K562 (cell line): Measurements from ENCODE around the gene DVL3. TPM values are rescaled to one million over a fixed set of nuclear protein-coding genes. Genes with fewer than 3 reads are reported as not detected.
A peak's percentile ranks its signal among the peaks of the same experiment; 100 is the strongest.

Experiments used
- ATAC-seq: fragments of 200-7000 bp; cut with Tn5 transposase; 3 replicates; pipeline ENCODE4 v1.9.1; 2020; ENCODE audit warnings: moderate library complexity
- BruUV-seq: library from RNA; stranded (reverse); fragments of 400-500 nt; replicated peaks from 2 replicates; lab custom pipeline; 2021; lab: Mats Ljungman, UMichigan
- CTCF ChIA-PET: fragments of 300-600 bp; formaldehyde crosslinking; extraction: SDS; loops from one replicate; lab custom pipeline; 2021; ENCODE audit warnings: low intra/inter-chr PET ratio; lab: Yijun Ruan, JAX
- POLR2A ChIA-PET: fragments of 300-600, 350-650 bp; sonication (Branson Sonifier 250); formaldehyde crosslinking; extraction: SDS; loops from one replicate; lab custom pipeline; 2021; ENCODE audit warnings: antibody characterized with exemption, inconsistent platforms; lab: Yijun Ruan, JAX
- DNase-seq, 4 experiments: peaks; one replicate each; pipeline versions ENCODE4 v3.0.0 to v3.0.0-alpha.2; 2011 to 2018; ENCODE audit warnings: low spot score in 3 of 4, mixed read lengths in 3 of 4; ENCODE audit errors: extremely low read depth in 1 of 4
- FAIRE-seq: peaks from 2 replicates; lab custom pipeline; 2011; peaks lifted over from hg19 to GRCh38; lab: Jason Lieb, UNC
- H2AFZ ChIP-seq: 2 replicates; pipeline ENCODE4 v1.6.0; 2011; ENCODE audit warnings: low read depth, low read length, control low read depth, inconsistent platforms
- H3K27ac ChIP-seq: fragments of 200-600 bp; 3 replicates; pipeline ENCODE4 v1.8.0; 2011; ENCODE audit warnings: low read depth, mild to moderate bottlenecking, control low read depth, inconsistent platforms, low read length, moderate library complexity, mixed read lengths; ENCODE audit errors: extremely low read depth
- H3K27me3 ChIP-seq, 2 experiments: fragments of 300-600 bp in 1 of 2; 2 replicates in 1 of 2; 3 replicates in 1 of 2; pipeline versions ENCODE4 v1.6.0 to v1.8.0; 2011; ENCODE audit warnings: inconsistent platforms in 2 of 2, low read length in 2 of 2, mild to moderate bottlenecking in 1 of 2, mixed read lengths in 1 of 2, moderate library complexity in 1 of 2; ENCODE audit not compliant: control insufficient read depth in 2 of 2, insufficient read depth in 2 of 2
- H3K36me3 ChIP-seq: fragments of 300-600 bp; 3 replicates; pipeline ENCODE4 v1.8.0; 2011; ENCODE audit warnings: mild to moderate bottlenecking, low read length, inconsistent platforms; ENCODE audit not compliant: control insufficient read depth, insufficient read depth
- H3K4me1 ChIP-seq, 2 experiments: fragments of 200-600 bp in 1 of 2; replicated peaks in 1 of 2; 2 replicates in 1 of 2; 3 replicates in 1 of 2; pipeline versions ENCODE4 v1.5.1 to v1.8.0; 2011; ENCODE audit warnings: inconsistent platforms in 2 of 2, low read length in 2 of 2, mild to moderate bottlenecking in 1 of 2, mixed read lengths in 1 of 2, moderate library complexity in 1 of 2; ENCODE audit not compliant: control insufficient read depth in 2 of 2, insufficient read depth in 2 of 2
- H3K4me2 ChIP-seq: 2 replicates; pipeline ENCODE4 v1.6.1; 2011; ENCODE audit warnings: low read length, control low read depth, inconsistent platforms, mixed read lengths; ENCODE audit not compliant: insufficient read depth
- H3K4me3 ChIP-seq: fragments of 200-600 bp; sonication (generic), shearing (Covaris generic); 2 replicates; pipeline ENCODE4 v1.5.1; 2016; ENCODE audit warnings: control low read depth, inconsistent platforms
- H3K79me2 ChIP-seq: fragments of 200-600 bp; 3 replicates; pipeline ENCODE4 v1.8.0; 2011; ENCODE audit warnings: low read length, inconsistent platforms; ENCODE audit not compliant: control insufficient read depth, insufficient read depth
- H3K9ac ChIP-seq, 2 experiments: 2 replicates each; pipeline versions ENCODE4 v1.6.0 to v1.6.1; 2011; ENCODE audit warnings: low read depth in 2 of 2, low read length in 2 of 2, control low read depth in 1 of 2, inconsistent platforms in 1 of 2, mild to moderate bottlenecking in 1 of 2, mixed read lengths in 1 of 2; ENCODE audit not compliant: insufficient read depth in 1 of 2
- H3K9me1 ChIP-seq: one replicate; pipeline ENCODE4 v1.6.0; 2011; ENCODE audit warnings: inconsistent platforms, mild to moderate bottlenecking, low read length, moderate library complexity; ENCODE audit not compliant: control insufficient read depth, insufficient read depth
- H3K9me3 ChIP-seq: replicated peaks from 2 replicates; pipeline ENCODE4 v1.5.1; 2011; ENCODE audit warnings: low read depth, low read length, inconsistent platforms; ENCODE audit not compliant: control insufficient read depth, insufficient read depth
- H4K20me1 ChIP-seq: replicated peaks from 2 replicates; pipeline ENCODE4 v1.6.1; 2011; ENCODE audit warnings: low read length, inconsistent platforms, mixed read lengths; ENCODE audit not compliant: control insufficient read depth, insufficient read depth
- ATF4 ChIP-seq: fragments of 450-650 bp; formaldehyde crosslinking; IDR thresholded peaks from 2 replicates; pipeline ENCODE4 v1.4.0; 2022; ENCODE audit warnings: mild to moderate bottlenecking, moderate library complexity
- L3MBTL2 ChIP-seq: fragments of 450-650 bp; IDR thresholded peaks from 2 replicates; pipeline ENCODE4 v1.6.1; 2016; ENCODE audit warnings: mild to moderate bottlenecking, moderate library complexity
- POLR2H ChIP-seq: IDR thresholded peaks from 2 replicates; pipeline ENCODE4 v1.6.1; 2016; ENCODE audit warnings: missing genetic modification characterization, low read depth, mild to moderate bottlenecking, control low read depth, missing compliant biosample characterization, moderate library complexity
- SIX5 ChIP-seq, 2 experiments: IDR thresholded peaks; 2 replicates each; pipeline ENCODE4 v1.6.1; 2011; ENCODE audit warnings: low read length in 2 of 2, borderline replicate concordance in 1 of 2, low read depth in 1 of 2, mild to moderate bottlenecking in 1 of 2, moderate library complexity in 1 of 2; ENCODE audit not compliant: insufficient read depth in 1 of 2
- SOX6 ChIP-seq: fragments of 450-650 bp; IDR thresholded peaks from 2 replicates; pipeline ENCODE4 v1.6.1; 2014; ENCODE audit warnings: mild to moderate bottlenecking
- SP1 ChIP-seq: sonication (generic); formaldehyde crosslinking; IDR thresholded peaks from 2 replicates; pipeline ENCODE4 v1.8.1; 2022; ENCODE audit warnings: mild to moderate bottlenecking, missing genetic modification reagents
- XRCC5 ChIP-seq: fragments of 200-400 bp; formaldehyde crosslinking; IDR thresholded peaks from 2 replicates; pipeline ENCODE4 v1.6.1; 2017; ENCODE audit warnings: low read depth, mild to moderate bottlenecking, low read length
- ZFP91 ChIP-seq: sonication (generic); formaldehyde crosslinking; IDR thresholded peaks from 2 replicates; pipeline ENCODE4 v1.8.0; 2022; ENCODE audit warnings: mild to moderate bottlenecking, missing genetic modification reagents
- WGBS: fragments of 100-300 bp; shearing (Covaris generic); methylation state at CpG from one replicate; pipeline ENCODE4 v1.1.6; 2016; ENCODE audit warnings: low coverage, mixed read lengths; ENCODE audit not compliant: insufficient coverage; ENCODE audit errors: missing lambda C conversion rate; 5-methylcytosine and 5-hydroxymethylcytosine counted together
- in situ Hi-C: fragments of 300-500 bp; cut with MboI; formaldehyde crosslinking; loops from 4 replicates; pipeline ENCODE4 v1.15.0; 2018; ENCODE audit warnings: inconsistent platforms, mixed read lengths
- intact Hi-C: fragments of 100-400 bp; cut with micrococcal nuclease; formaldehyde crosslinking; loops from 2 replicates; pipeline ENCODE4 v1.14.2; 2022
- polyA plus RNA-seq, 8 experiments: library from polyadenylated mRNA; depleted of rRNA in 4 of 8; stranded (reverse) in 5 of 8; unstranded in 3 of 8; fragments of >200 nt; fragmentation: Nextera tagmentation in 2 of 8; fragmentation: Illumina TruSeq in 1 of 8; extraction: Ambion mirVana in 2 of 8; extraction: Trizol in 1 of 8; gene quantifications; 2 replicates each; pipeline versions ENCODE4 v1.2.1 to v1.2.3, GENCODE V29; 2011 to 2014; ENCODE audit warnings: inconsistent platforms in 1 of 8, missing spikeins in 1 of 8
- total RNA-seq, 7 experiments: library from RNA; depleted of rRNA in 6 of 7; stranded (reverse); fragments of >200 nt in 6 of 7; fragmentation: Illumina TruSeq in 2 of 7; extraction: Trizol in 2 of 7; gene quantifications; 2 replicates each; pipeline versions ENCODE4 v1.2.1 to v1.2.3, GENCODE V29; 2011 to 2021; ENCODE audit warnings: low replicate concordance in 1 of 7
- TF ChIP-seq, protein P1 (sequence below): sonication (generic); formaldehyde crosslinking; IDR thresholded peaks from 2 replicates; pipeline ENCODE4 v1.8.1; 2023; ENCODE audit warnings: mild to moderate bottlenecking, missing genetic modification reagents

The DVL3 gene
- total and polyA plus RNA-seq, 9 of the 15 experiments (the other 6 are each of a cell fraction or from before 2014, with no cell fraction given): 3.1 to 57.9 (median 20.1) TPM

DNA sequence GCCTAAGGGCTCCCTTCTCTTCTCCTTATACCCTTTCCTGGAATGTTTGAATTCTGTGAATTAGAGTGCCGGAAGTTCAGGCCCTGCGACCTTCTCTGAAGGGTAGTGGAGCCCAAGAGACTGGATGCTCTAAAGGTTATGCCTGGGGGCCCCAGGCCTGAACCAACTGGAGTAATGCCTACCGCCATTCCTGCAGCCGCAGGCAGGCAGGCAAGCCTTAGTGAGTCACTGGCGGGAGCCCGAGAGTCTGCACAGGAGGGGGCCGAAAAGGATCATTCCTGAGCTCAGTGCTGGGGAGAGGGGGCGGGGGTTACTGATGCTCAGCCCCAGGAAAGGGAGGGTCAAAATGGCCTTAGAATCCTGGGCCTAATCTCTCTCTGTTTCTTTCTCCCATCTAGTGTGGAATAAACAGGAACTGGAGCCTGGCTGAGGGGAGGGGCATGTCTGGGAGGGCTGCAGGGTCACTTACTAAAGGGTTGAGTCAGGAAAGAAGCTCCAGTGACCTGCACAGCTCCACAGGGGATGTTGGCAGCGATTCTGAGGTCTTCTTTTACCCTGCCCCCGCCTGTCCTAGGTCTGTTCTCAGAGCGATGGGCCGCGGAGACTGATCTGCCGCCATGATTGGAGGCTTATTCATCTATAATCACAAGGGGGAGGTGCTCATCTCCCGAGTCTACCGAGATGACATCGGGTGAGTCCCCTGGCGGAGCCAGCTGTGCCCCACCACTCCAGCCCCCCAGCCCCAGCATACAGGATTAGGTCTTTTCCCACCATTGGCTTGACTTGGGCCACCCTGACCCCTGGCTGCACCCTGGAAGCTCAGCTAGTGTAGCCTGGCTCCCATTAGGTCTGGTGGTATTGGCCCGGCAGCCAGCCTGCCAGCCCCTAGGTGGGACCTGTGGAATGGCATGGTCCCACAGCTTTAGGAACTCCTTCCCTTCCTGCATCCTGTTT is 21.5 kb downstream of the DVL3 start:
- Histone ChIP-seq H3K79me2 (peaks cover 46% of the 10 kb centered on the region), H3K27me3 (no peaks in the 10 kb centered on the region), H4K20me1 (peaks cover 17% of the 10 kb centered on the region), H3K36me3 (peaks cover 70% of the 10 kb centered on the region), H3K9me3 (no peaks in the 10 kb centered on the region), H3K4me3 (peak overlapping the region; percentile 81), H3K9ac (peak overlapping the region; percentile 91 to 100), H3K9me1 (no peaks in the 10 kb centered on the region), H3K4me1 (peaks cover 36 to 39% of the 10 kb centered on the region in 2 experiments; a peak in 4 of 5 replicates), H3K27ac (peak overlapping the region; percentile 82), H3K4me2 (peak overlapping the region; percentile 89), H2AFZ (no peak overlapping the region)
- WGBS: 15% methylated on average over 18 of the region's 19 CpGs
- no TSS peak for BruUV-seq
- FAIRE-seq: peak; percentile 94
- POLR2A ChIA-PET: interaction anchor here (0.5 to 2.6 kb wide), 9 partner anchors 9 to 1930 kb away, joined by 3 to 20 read pairs (median 3); partner anchors contain the start of gene ABCF3
- peak; percentile 48 to 90 (median 72) for DNase-seq
- in situ Hi-C loops (no loop called here), intact Hi-C loops (no loop called here)
- peak; percentile 84 for ATAC-seq
- CTCF ChIA-PET: no interaction called here
- TF ChIP-seq, protein P1, sequence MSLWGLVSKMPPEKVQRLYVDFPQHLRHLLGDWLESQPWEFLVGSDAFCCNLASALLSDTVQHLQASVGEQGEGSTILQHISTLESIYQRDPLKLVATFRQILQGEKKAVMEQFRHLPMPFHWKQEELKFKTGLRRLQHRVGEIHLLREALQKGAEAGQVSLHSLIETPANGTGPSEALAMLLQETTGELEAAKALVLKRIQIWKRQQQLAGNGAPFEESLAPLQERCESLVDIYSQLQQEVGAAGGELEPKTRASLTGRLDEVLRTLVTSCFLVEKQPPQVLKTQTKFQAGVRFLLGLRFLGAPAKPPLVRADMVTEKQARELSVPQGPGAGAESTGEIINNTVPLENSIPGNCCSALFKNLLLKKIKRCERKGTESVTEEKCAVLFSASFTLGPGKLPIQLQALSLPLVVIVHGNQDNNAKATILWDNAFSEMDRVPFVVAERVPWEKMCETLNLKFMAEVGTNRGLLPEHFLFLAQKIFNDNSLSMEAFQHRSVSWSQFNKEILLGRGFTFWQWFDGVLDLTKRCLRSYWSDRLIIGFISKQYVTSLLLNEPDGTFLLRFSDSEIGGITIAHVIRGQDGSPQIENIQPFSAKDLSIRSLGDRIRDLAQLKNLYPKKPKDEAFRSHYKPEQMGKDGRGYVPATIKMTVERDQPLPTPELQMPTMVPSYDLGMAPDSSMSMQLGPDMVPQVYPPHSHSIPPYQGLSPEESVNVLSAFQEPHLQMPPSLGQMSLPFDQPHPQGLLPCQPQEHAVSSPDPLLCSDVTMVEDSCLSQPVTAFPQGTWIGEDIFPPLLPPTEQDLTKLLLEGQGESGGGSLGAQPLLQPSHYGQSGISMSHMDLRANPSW (CRISPR knock-in tag): no peak
- no peak for TF ChIP-seq XRCC5
- TF ChIP-seq SOX6: 0 out of 2 replicates have a peak, but pooled peaks have one; percentile 16
- TF ChIP-seq ZFP91 (CRISPR knock-in tag): no peak
- TF ChIP-seq SIX5 (IDR thresholded peaks at IDR 0.05; ENCODE audit: borderline replicate concordance in 1 of 2, insufficient read depth in 1 of 2, low read depth in 1 of 2, low read length in 2 of 2): no peak
- TF ChIP-seq L3MBTL2: no peak
- TF ChIP-seq SP1 (CRISPR knock-in tag): peak; percentile 41; the same call in 1 of the 2 replicates
- no peak for TF ChIP-seq ATF4 (CRISPR knock-in tag)
- peak; percentile 32; the same call in 1 of the 2 replicates for TF ChIP-seq POLR2H (tag)
